Prostate gland (tissue), 2 donors: ENCODE measurements around the gene KCNS1.
A peak's percentile ranks its signal among the peaks of the same experiment; 100 is the strongest.

ENCODE experiments used
- CTCF ChIP-seq, 4 experiments: fragments of 200-600 bp in 2 of 4; fragments of 450-650 bp in 2 of 4; sonication (generic) in 2 of 4; IDR thresholded peaks; 1 replicate in 3 of 4; 2 replicates in 1 of 4; pipeline ENCODE4 v1.5.1; 2016 to 2019; ENCODE audit warnings: antibody characterized with exemption in 4 of 4, mild to moderate bottlenecking in 2 of 4, moderate library complexity in 2 of 4
- POLR2A ChIP-seq: fragments of 450-650 bp; IDR thresholded peaks from one replicate; pipeline ENCODE4 v1.6.1; 2016; ENCODE audit warnings: antibody characterized with exemption, mild to moderate bottlenecking

GRCh38 chr20:45100563-45101245 lies at the start of gene KCNS1:
- TF ChIP-seq CTCF (IDR thresholded peaks at IDR 0.05) (peak in 1 of 4 experiments; percentile 7), POLR2A (no peak)
